ENCODE measurements around the gene HBE1. TPM values are rescaled to one million over a fixed set of nuclear protein-coding genes. Genes with fewer than 3 reads are reported as not detected.

Gene HBE1
- total and polyA plus RNA-seq, 10 of the 15 experiments (the other 5 are each of a cell fraction or from before 2014, with no cell fraction given), result 0.13 to 2.7 (median 0.62) TPM; not detected in 5

DNA sequence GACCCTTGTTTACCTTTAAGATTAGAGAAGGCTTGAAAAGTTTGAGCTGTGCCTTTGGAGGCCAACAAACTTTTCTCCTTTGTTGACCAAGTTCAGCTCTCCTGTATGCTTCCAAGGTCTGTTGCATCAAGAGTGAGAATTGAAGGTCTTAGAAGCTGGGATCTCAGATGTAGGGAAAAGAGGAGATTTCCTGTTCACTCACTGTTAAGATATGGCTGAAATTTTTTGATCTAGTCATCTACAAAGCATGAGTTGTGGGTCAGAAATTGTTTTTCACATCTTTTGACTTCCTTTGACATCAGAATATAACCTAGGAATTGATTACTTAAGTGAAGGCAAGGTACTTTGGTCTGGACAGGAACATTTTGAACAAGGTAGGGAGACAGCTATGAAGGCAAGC is 20.0 kb upstream of the HBE1 start:
- H3K27ac ChIP-seq (ENCODE audit: control insufficient read depth, insufficient read depth), result no peak overlapping the region
- H3K79me2 ChIP-seq (ENCODE audit: control insufficient read depth, insufficient read depth, low read length), result no peaks in the 10 kb centered on the region
- H3K4me3 ChIP-seq, result no peak overlapping the region
- ATAC-seq, result no peak
- POLR2A ChIA-PET, result interaction anchor here (1.6 kb wide), 1 partner anchor 11 kb away, joined by 4 read pairs; no protein-coding TSS in a partner anchor
- RAD21 ChIA-PET (ENCODE audit: unreplicated experiment), result interaction anchor here (0.6 kb wide), 1 partner anchor 54 kb away, joined by 4 read pairs; no protein-coding TSS in a partner anchor
- SMC1A ChIA-PET (ENCODE audit: uncharacterized antibody, unreplicated experiment), result interaction anchor here (1.1 kb wide), 1 partner anchor 86 kb away, joined by 3 read pairs; no protein-coding TSS in a partner anchor
- no peak overlapping the region for H3K9ac ChIP-seq (ENCODE audit: control insufficient read depth, insufficient read depth, low read length)
- H3K4me1 ChIP-seq (ENCODE audit: control insufficient read depth, insufficient read depth, low read length), result no peaks in the 10 kb centered on the region
- BruUV-seq (replicated peaks), result no TSS peak
- H2AFZ ChIP-seq (ENCODE audit: control insufficient read depth, low read depth, low read length), result no peak overlapping the region
- no peak overlapping the region for H3K4me2 ChIP-seq (ENCODE audit: control insufficient read depth, insufficient read depth)
- H4K20me1 ChIP-seq (ENCODE audit: control insufficient read depth, insufficient read depth), result no peaks in the 10 kb centered on the region
- H3K9me3 ChIP-seq (replicated peaks; ENCODE audit: control insufficient read depth, insufficient read depth, low read length), result no peaks in the 10 kb centered on the region
- no peaks in the 10 kb centered on the region for H3K36me3 ChIP-seq (ENCODE audit: control insufficient read depth in 2 of 2, insufficient read depth in 2 of 2, low read length in 1 of 2)
- FAIRE-seq, result no peak
- TF ChIP-seq CHD4 (IDR thresholded peaks at IDR 0.05) (no peak), JUNB (IDR thresholded peaks at IDR 0.05) (no peak), MTA2 (IDR thresholded peaks at IDR 0.05; ENCODE audit: low read depth) (no peak), NR2C1 (IDR thresholded peaks at IDR 0.05) (no peak), SPI1 (IDR thresholded peaks at IDR 0.05; ENCODE audit: borderline replicate concordance, insufficient read depth, low read depth, low read length) (no peak), ZNF274 (IDR thresholded peaks at IDR 0.05; ENCODE audit: insufficient read depth, insufficient read length) (no peak)
- intact Hi-C loops (cut with micrococcal nuclease; ENCODE audit: unreplicated experiment) (loop anchor here (2.0 kb wide), 1 partner anchor 79 kb away; no protein-coding TSS in a partner anchor), in situ Hi-C loops (cut with MboI) (no loop called here)
- CTCF ChIA-PET, result interaction anchor here (0.9 to 2.8 kb wide), 4 partner anchors 9 to 165 kb away, joined by 3 to 10 read pairs (median 6); no protein-coding TSS in a partner anchor
- no peaks in the 10 kb centered on the region for H3K27me3 ChIP-seq (replicated peaks in 1 of 2; ENCODE audit: control insufficient read depth in 2 of 2, insufficient read depth in 2 of 2, low read length in 1 of 2)
- DNase-seq (ENCODE audit: low read depth, low spot score), result no peak

DNA sequence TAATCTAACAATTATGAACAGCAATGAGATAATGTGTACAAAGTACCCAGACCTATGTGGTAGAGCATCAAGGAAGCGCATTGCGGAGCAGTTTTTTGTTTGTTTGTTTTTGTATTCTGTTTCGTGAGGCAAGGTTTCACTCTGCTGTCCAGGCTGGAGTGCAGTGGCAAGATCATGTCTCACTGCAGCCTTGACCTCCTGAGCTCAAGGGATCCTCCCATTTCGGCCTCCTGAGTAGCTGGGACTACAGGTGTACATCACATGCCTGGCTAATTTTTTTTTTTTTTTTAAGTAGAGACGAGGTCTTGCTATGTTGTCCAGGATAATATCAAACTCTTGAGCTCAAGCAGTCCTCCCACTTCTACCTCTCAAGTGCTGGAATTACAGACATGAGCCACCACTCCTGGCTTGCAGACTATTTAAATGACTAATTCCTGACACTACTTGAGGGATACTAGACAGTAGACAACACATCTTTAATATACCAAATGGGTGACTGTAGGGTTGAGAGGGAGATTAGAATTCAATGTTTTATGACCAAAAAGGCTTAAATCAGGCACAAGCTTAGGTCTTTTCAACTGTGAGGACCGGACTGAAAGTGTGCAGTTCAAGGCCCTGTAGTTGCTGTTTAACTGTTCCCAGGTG is 19.3 kb upstream of the HBE1 start:
- H3K9ac ChIP-seq (ENCODE audit: control insufficient read depth, insufficient read depth, low read length), result no peak overlapping the region
- H4K20me1 ChIP-seq (ENCODE audit: control insufficient read depth, insufficient read depth), result no peaks in the 10 kb centered on the region
- H3K27ac ChIP-seq (ENCODE audit: control insufficient read depth, insufficient read depth), result no peak overlapping the region
- ChIA-PET CTCF (interaction anchor here (0.9 to 2.8 kb wide), 4 partner anchors 8 to 165 kb away, joined by 3 to 10 read pairs (median 6); no protein-coding TSS in a partner anchor), POLR2A (interaction anchor here (1.6 kb wide), 1 partner anchor 11 kb away, joined by 4 read pairs; no protein-coding TSS in a partner anchor), RAD21 (ENCODE audit: unreplicated experiment) (interaction anchor here (0.6 kb wide), 1 partner anchor 55 kb away, joined by 4 read pairs; no protein-coding TSS in a partner anchor), SMC1A (ENCODE audit: uncharacterized antibody, unreplicated experiment) (interaction anchor here (1.1 kb wide), 1 partner anchor 86 kb away, joined by 3 read pairs; no protein-coding TSS in a partner anchor)
- TF ChIP-seq CBX5 (IDR thresholded peaks at IDR 0.05; ENCODE audit: low read depth), result no peak
- no peak for TF ChIP-seq NRF1 (conservative IDR thresholded peaks at IDR 0.05; ENCODE audit: low read depth, low read length)
- TF ChIP-seq MTA3 (IDR thresholded peaks at IDR 0.05; ENCODE audit: borderline replicate concordance, low read length), result no peak
- no peak for TF ChIP-seq JUNB (IDR thresholded peaks at IDR 0.05)
- no peak for DNase-seq (ENCODE audit: low read depth, low spot score)
- no peaks in the 10 kb centered on the region for H3K27me3 ChIP-seq (replicated peaks in 1 of 2; ENCODE audit: control insufficient read depth in 2 of 2, insufficient read depth in 2 of 2, low read length in 1 of 2)
- H3K9me3 ChIP-seq (replicated peaks; ENCODE audit: control insufficient read depth, insufficient read depth, low read length), result no peaks in the 10 kb centered on the region
- no peak overlapping the region for H2AFZ ChIP-seq (ENCODE audit: control insufficient read depth, low read depth, low read length)
- H3K79me2 ChIP-seq (ENCODE audit: control insufficient read depth, insufficient read depth, low read length), result no peaks in the 10 kb centered on the region
- H3K36me3 ChIP-seq (ENCODE audit: control insufficient read depth in 2 of 2, insufficient read depth in 2 of 2, low read length in 1 of 2), result no peaks in the 10 kb centered on the region
- H3K4me2 ChIP-seq (ENCODE audit: control insufficient read depth, insufficient read depth), result no peak overlapping the region
- no peak for ATAC-seq
- H3K4me3 ChIP-seq, result no peak overlapping the region
- FAIRE-seq, result no peak
- 41% methylated on average over 6 of the region's 6 CpGs for WGBS (ENCODE audit: insufficient coverage, insufficient replicate concordance, low lambda C conversion rate, missing lambda C conversion rate)
- intact Hi-C loops (cut with micrococcal nuclease; ENCODE audit: unreplicated experiment) (no loop called here), in situ Hi-C loops (cut with MboI) (no loop called here)
- H3K4me1 ChIP-seq (ENCODE audit: control insufficient read depth, insufficient read depth, low read length), result no peaks in the 10 kb centered on the region
- BruUV-seq (replicated peaks), result no TSS peak
